Activated naive CD4-positive, alpha-beta T cell treated with anti-CD3 and anti-CD28 coated beads, Interleukin-2, amount 10 ng/mL, durations not matched to agents 7 days and 5 days (primary cell): ENCODE measurements around the gene WDR37.

Experiments used
- CTCF ChIA-PET: fragments of 350-600 bp; sonication (Branson Sonifier 250); formaldehyde crosslinking; loops from one replicate; lab custom pipeline; 2021; ENCODE audit warnings: antibody characterized with exemption; lab: Charles Lee
- DNase-seq: peaks from one replicate; pipeline ENCODE4 v3.0.0-alpha.2; 2020
- H3K27ac Mint-ChIP-seq: one replicate; pipeline ENCODE4 v1.8.0; 2021; ENCODE audit warnings: mild to moderate bottlenecking, moderate library complexity, mixed read lengths
- H3K27me3 Mint-ChIP-seq: one replicate; pipeline ENCODE4 v1.8.0; 2021; ENCODE audit warnings: mild to moderate bottlenecking, mixed read lengths
- H3K36me3 Mint-ChIP-seq: one replicate; pipeline ENCODE4 v1.8.0; 2021; ENCODE audit warnings: mixed read lengths
- H3K4me1 Mint-ChIP-seq: one replicate; pipeline ENCODE4 v1.8.0; 2021; ENCODE audit warnings: mixed read lengths
- H3K4me3 Mint-ChIP-seq: one replicate; pipeline ENCODE4 v1.8.0; 2021; ENCODE audit warnings: mild to moderate bottlenecking, moderate library complexity, mixed read lengths
- H3K9me3 Mint-ChIP-seq: one replicate; pipeline ENCODE4 v1.8.0; 2021; ENCODE audit warnings: mixed read lengths

Gene WDR37

GRCh38 chr10:1094112-1095057, 38.2 kb downstream of the WDR37 start:
- Mint-ChIP-seq H3K9me3 (no peaks in the 10 kb centered on the region), H3K4me3 (no peak overlapping the region), H3K4me1 (peaks cover under 1% of the 10 kb centered on the region), H3K27me3 (no peaks in the 10 kb centered on the region), H3K27ac (no peak overlapping the region), H3K36me3 (peaks cover 31% of the 10 kb centered on the region)
- DNase-seq, result no peak
- CTCF ChIA-PET, result no interaction called here

DNA sequence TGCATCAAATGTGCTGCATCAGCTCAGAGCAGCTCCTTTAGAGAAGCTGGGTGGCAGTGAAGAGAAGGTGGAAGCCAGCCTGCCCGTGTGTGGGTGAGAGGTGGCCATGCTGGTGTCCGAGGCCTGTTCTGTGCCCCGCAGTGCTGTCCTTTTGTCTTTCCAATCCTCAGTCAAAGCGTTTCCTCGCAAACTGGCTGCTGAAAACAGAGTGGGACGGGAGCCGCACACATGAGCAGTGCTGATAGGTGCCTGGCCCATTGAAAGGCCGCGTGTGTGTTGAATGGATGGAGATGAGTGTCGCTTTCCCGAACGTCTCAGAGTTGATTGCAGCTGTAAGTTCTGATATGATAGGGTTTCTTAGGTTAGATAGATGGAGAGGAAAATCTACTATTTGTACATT, 39.3 kb downstream of the WDR37 start:
- no peak for DNase-seq

DNA sequence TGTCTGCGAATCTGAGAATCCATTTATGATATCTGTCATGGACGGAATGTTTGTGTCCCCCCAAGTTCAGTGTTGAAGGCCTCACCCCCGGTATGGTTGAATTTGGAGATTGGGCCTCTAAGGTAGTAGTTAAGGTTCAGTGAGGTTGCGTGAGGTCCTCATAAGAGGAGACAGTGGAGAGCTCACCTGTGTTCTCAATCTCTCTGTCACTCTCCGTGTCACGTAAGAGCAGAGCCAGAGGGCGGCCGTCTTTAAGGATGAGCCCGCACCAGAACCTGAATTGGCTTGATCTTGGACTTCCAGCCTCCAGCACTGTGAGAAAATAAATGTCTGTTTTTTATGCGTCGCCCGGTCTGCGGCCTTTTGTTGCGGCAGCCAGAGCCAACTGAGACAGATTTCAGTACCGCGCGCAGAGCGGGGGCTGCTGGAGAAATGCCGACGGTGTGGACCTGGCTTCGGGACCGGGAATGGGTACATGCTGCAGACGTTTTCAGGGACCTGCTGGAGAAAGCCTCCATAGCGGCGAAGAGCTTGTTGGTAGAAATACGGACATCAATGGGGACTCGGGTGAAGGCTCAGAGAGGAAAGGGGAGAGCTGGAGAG, 40.2 kb downstream of the WDR37 start:
- Mint-ChIP-seq H3K27me3 (no peaks in the 10 kb centered on the region), H3K9me3 (no peaks in the 10 kb centered on the region), H3K4me3 (no peak overlapping the region), H3K27ac (no peak overlapping the region), H3K36me3 (peaks cover 31% of the 10 kb centered on the region), H3K4me1 (peaks cover 4% of the 10 kb centered on the region)
- no peak for DNase-seq
- CTCF ChIA-PET, result no interaction called here

More for the DNA sequence above, 39.3 kb downstream of the WDR37 start:
- CTCF ChIA-PET, result interaction anchor here (0.7 kb wide), 1 partner anchor 15 kb away, joined by 3 read pairs; no protein-coding TSS in a partner anchor
- Mint-ChIP-seq H3K9me3 (no peaks in the 10 kb centered on the region), H3K4me1 (peaks cover 4% of the 10 kb centered on the region), H3K4me3 (no peak overlapping the region), H3K36me3 (peaks cover 29% of the 10 kb centered on the region), H3K27me3 (no peaks in the 10 kb centered on the region), H3K27ac (no peak overlapping the region)

DNA sequence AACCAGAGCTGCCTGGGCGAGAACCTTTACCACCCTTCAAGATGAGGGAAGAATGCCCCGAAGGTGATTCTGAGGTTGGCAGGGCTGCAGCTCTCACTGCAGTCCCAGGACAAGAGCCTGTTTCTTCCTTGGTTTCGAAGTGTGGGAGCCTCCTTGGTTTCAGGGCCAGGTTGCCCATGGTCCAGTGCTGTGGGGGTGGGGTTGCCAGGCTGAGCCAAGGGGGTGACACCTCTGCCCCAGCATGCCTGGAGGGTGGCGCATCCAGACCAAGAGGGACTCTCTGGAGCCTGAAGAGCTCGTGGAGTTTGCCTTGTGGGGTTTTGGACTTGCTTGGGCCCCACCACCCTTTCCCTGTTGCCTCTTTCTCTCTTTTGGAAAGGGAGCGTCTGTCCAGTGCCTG, 41.3 kb downstream of the WDR37 start:
- H3K27ac Mint-ChIP-seq, result no peak overlapping the region
- CTCF ChIA-PET, result no interaction called here
- peaks cover 37% of the 10 kb centered on the region for H3K36me3 Mint-ChIP-seq
- no peaks in the 10 kb centered on the region for H3K27me3 Mint-ChIP-seq
- no peak for DNase-seq
- H3K4me3 Mint-ChIP-seq, result no peak overlapping the region
- no peaks in the 10 kb centered on the region for H3K9me3 Mint-ChIP-seq
- peaks cover 4% of the 10 kb centered on the region for H3K4me1 Mint-ChIP-seq

DNA sequence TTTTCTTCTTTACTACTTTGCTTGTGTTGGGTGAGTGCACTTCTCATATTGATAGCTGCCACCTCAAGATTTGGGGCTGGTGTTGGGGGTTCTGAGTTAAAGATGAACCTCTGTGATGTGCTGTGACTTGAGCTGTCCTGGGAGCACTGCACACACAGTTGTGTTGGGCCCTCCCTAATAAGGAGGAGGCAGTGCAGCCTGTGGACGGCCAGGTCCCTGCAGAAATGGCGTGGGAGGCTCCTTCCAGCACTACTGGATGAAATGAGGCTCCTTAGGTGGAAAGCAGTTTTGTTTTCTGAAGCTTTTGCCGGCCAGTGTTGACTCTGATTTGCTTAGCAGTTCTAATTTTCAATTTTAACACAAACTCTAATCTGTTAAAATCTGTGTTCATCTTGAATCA, 44.0 kb downstream of the WDR37 start:
- CTCF ChIA-PET, result no interaction called here
- Mint-ChIP-seq H3K27me3 (no peaks in the 10 kb centered on the region), H3K36me3 (peaks cover 50% of the 10 kb centered on the region), H3K27ac (peak overlapping the region; percentile 17), H3K4me3 (no peak overlapping the region), H3K4me1 (peaks cover 4% of the 10 kb centered on the region), H3K9me3 (no peaks in the 10 kb centered on the region)
- no peak for DNase-seq

DNA sequence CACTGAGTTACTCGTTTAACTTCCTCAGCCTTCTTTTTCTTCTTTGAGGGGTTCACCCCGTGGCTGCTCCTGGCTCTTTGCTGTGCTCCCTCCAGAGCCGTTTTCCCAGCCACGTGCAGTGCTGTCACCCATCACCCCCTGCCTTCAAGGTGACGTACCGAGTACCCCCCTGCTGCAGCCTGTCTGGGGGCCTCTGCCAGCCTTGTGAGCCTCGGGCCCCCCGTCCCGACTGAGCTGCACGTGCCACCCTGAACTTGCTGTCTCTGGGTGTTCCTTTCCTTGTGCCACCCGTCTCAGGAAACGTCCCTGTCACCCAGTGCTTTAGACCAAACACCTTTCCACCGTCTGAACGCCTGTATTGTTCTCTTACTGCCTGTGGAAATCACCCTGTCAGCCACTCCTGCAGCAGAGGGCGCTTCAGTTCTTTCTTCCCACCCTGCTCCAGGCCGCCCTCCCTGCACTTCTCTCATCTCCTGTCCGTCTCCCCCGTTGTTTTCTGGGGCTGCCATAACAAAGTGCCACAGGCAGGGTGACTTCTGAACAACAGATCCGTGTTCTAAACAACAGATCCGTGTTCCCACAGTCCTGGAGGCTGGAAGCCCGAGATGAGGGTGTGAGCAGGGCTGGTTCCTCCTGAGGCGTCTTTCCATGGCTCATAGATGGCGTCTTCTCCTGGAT, 44.6 kb downstream of the WDR37 start:
- CTCF ChIA-PET, result no interaction called here
- Mint-ChIP-seq H3K27me3 (no peaks in the 10 kb centered on the region), H3K4me3 (no peak overlapping the region), H3K27ac (no peak overlapping the region), H3K4me1 (peaks cover 4% of the 10 kb centered on the region), H3K9me3 (no peaks in the 10 kb centered on the region), H3K36me3 (peaks cover 54% of the 10 kb centered on the region)
- no peak for DNase-seq

DNA sequence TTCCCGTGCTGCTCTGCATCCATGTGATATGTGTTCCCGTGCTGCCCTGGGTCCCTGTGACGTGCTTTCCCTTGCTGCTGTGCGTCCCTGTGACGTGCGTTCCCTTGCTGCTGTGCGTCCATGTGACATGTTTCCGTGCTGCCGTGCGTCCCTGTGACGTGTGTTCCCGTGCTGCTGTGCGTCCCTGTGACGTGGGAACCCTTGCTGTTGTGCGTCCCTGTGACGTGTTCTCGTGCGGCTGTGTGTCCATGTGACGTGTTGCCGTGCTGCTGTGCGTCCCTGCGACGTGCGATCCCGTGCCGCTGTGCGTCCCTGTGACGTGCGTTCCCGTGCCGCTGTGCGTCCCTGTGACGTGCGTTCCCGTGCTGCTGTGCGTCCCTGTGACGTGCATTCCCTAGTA, 45.8 kb downstream of the WDR37 start:
- no peak for DNase-seq
- peaks cover 4% of the 10 kb centered on the region for H3K4me1 Mint-ChIP-seq
- H3K27ac Mint-ChIP-seq, result peak overlapping the region; percentile 60
- CTCF ChIA-PET, result no interaction called here
- no peaks in the 10 kb centered on the region for H3K9me3 Mint-ChIP-seq
- no peak overlapping the region for H3K4me3 Mint-ChIP-seq
- H3K27me3 Mint-ChIP-seq, result no peaks in the 10 kb centered on the region
- peaks cover 64% of the 10 kb centered on the region for H3K36me3 Mint-ChIP-seq

DNA sequence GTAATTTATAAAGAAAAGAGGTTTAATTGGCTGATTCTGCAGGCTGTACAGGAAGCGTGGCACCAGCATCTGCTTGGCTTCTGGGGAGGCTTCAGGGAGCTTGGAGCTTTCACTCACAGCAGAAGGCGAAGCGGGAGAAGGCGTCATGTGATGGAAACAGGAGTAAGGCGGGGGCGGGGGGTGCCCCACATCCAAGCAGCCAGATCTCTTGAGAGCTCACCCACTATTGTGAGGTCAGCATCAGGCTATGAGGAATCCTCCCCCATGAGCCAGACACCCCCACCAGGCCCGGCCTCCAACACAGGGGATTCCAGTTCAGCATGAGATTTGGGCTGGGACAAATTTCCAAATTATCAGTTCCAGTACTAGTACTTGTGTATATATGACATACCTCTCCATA, 46.2 kb downstream of the WDR37 start:
- H3K36me3 Mint-ChIP-seq, result peaks cover 65% of the 10 kb centered on the region
- no peak for DNase-seq
- no peaks in the 10 kb centered on the region for H3K9me3 Mint-ChIP-seq
- CTCF ChIA-PET, result interaction anchor here (0.6 kb wide), 1 partner anchor 495 kb away, joined by 3 read pairs; no protein-coding TSS in a partner anchor
- peaks cover 5% of the 10 kb centered on the region for H3K4me1 Mint-ChIP-seq
- H3K4me3 Mint-ChIP-seq, result no peak overlapping the region
- no peak overlapping the region for H3K27ac Mint-ChIP-seq
- no peaks in the 10 kb centered on the region for H3K27me3 Mint-ChIP-seq

- H3K36me3 Mint-ChIP-seq, result peaks cover 67% of the 10 kb centered on the region
- H3K4me1 Mint-ChIP-seq, result peaks cover 9% of the 10 kb centered on the region
- H3K4me3 Mint-ChIP-seq, result no peak overlapping the region
- no peak overlapping the region for H3K27ac Mint-ChIP-seq
- H3K27me3 Mint-ChIP-seq, result no peaks in the 10 kb centered on the region
- CTCF ChIA-PET, result interaction anchor here (0.6 kb wide), 1 partner anchor 495 kb away, joined by 3 read pairs; no protein-coding TSS in a partner anchor
- no peaks in the 10 kb centered on the region for H3K9me3 Mint-ChIP-seq
- DNase-seq, result no peak
Observed at GRCh38 chr10:1102831-1103230, 46.6 kb downstream of the WDR37 start.

DNA sequence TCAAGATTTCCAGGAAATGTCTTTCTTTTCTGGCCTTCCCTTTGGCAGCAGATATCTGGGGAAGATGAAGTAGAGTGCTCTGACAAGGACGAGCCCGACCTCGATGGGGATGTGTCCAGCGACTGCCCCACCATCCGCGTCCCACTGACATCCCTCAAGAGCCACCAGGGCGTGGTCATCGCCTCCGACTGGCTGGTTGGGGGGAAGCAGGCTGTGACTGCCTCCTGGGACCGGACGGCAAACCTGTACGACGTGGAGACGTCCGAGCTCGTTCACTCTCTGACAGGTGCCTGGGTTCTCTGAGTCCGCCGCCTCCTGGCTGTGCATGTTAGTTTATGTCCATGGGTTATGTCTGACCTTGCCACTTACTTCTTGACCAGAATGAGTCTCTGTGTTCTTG, 47.4 kb downstream of the WDR37 start:
- Mint-ChIP-seq H3K27me3 (no peaks in the 10 kb centered on the region), H3K9me3 (no peaks in the 10 kb centered on the region), H3K4me1 (peaks cover 9% of the 10 kb centered on the region), H3K36me3 (peaks cover 71% of the 10 kb centered on the region), H3K27ac (no peak overlapping the region), H3K4me3 (no peak overlapping the region)
- DNase-seq, result no peak
- CTCF ChIA-PET, result no interaction called here

DNA sequence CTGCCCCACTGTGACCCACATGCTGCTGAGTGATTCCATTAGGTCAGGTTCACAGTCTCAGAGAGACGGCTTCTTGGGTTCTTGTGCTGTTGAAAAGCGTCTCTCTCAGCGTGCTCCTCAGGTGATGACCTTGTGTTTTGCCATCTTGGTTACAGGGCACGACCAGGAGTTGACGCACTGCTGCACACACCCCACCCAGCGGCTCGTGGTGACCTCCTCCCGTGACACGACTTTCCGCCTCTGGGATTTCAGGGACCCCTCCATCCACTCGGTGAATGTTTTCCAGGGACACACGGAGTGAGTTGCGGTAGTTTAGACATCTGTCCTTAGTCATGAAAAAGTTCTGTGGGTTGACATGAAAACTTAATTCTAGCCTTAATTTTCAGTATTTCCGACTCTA, 48.8 kb downstream of the WDR37 start:
- H3K36me3 Mint-ChIP-seq, result peaks cover 69% of the 10 kb centered on the region
- no peak overlapping the region for H3K27ac Mint-ChIP-seq
- DNase-seq, result no peak
- CTCF ChIA-PET, result no interaction called here
- no peaks in the 10 kb centered on the region for H3K27me3 Mint-ChIP-seq
- H3K9me3 Mint-ChIP-seq, result no peaks in the 10 kb centered on the region
- H3K4me1 Mint-ChIP-seq, result peaks cover 13% of the 10 kb centered on the region
- H3K4me3 Mint-ChIP-seq, result no peak overlapping the region

GRCh38 chr10:1107004-1107403, 50.8 kb downstream of the WDR37 start:
- CTCF ChIA-PET, result no interaction called here
- Mint-ChIP-seq H3K4me1 (peaks cover 32% of the 10 kb centered on the region), H3K27ac (no peak overlapping the region), H3K36me3 (peaks cover 74% of the 10 kb centered on the region), H3K4me3 (no peak overlapping the region), H3K9me3 (no peaks in the 10 kb centered on the region), H3K27me3 (no peaks in the 10 kb centered on the region)
- DNase-seq, result no peak

DNA sequence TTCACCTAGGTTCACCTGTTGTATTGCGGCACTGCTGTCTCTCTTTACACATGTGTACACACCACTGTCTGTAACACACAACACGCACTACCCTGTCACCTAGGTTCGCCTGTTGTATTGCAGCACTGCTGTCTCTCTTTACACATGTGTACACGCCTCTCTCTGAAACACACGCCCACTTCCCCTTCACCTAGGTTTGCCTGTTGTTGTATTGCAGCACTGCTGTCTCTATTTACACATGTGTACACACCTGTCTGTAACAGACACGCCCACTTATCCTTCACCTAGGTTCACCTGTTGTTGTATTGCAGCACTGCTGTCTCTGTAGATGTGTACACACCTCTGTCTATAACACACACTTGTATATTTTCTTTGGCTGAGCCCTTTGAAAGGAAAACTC, 51.5 kb downstream of the WDR37 start:
- H3K36me3 Mint-ChIP-seq, result peaks cover 77% of the 10 kb centered on the region
- H3K4me3 Mint-ChIP-seq, result no peak overlapping the region
- H3K27me3 Mint-ChIP-seq, result no peaks in the 10 kb centered on the region
- no peak overlapping the region for H3K27ac Mint-ChIP-seq
- CTCF ChIA-PET, result no interaction called here
- no peaks in the 10 kb centered on the region for H3K9me3 Mint-ChIP-seq
- DNase-seq, result no peak
- H3K4me1 Mint-ChIP-seq, result peaks cover 33% of the 10 kb centered on the region
